CD4-positive, alpha-beta T cell treated with Interleukin-6 for 4 hours (primary cell): ENCODE results near the gene LYRM7.
"Not testable (repeated sequence)": the region's sequence is repeated elsewhere in the genome, so short reads cannot be mapped to it uniquely, and the experiment has no call there.

Experiments used
- DNase-seq: peaks from one replicate; pipeline ENCODE4 v3.0.0-alpha.2; 2020; ENCODE audit warnings: mixed read lengths

The LYRM7 gene

GRCh38 chr5:131182839-131183238, 12.1 kb downstream of the LYRM7 start:
- DNase-seq = no peak

- no peak for DNase-seq
Observed at GRCh38 chr5:131185523-131186104, 14.9 kb downstream of the LYRM7 start.

- DNase-seq = no peak
Observed at GRCh38 chr5:131186561-131187256, 16.0 kb downstream of the LYRM7 start.

GRCh38 chr5:131193106-131193505, 22.4 kb downstream of the LYRM7 start:
- no peak for DNase-seq

- DNase-seq = not testable (repeated sequence)
Observed at GRCh38 chr5:131193897-131194296, 23.2 kb downstream of the LYRM7 start.

- DNase-seq = no peak
Observed at GRCh38 chr5:131194725-131195124, 24.0 kb downstream of the LYRM7 start.

GRCh38 chr5:131195696-131196095, 25.0 kb downstream of the LYRM7 start:
- DNase-seq = no peak

GRCh38 chr5:131196331-131196730, 25.6 kb downstream of the LYRM7 start:
- no peak for DNase-seq

GRCh38 chr5:131198625-131199024, 27.9 kb downstream of the LYRM7 start:
- no peak for DNase-seq

- DNase-seq = no peak
Observed at GRCh38 chr5:131200560-131200959, 29.8 kb downstream of the LYRM7 start.

- no peak for DNase-seq
Observed at GRCh38 chr5:131204964-131205363, 34.2 kb downstream of the LYRM7 start.

GRCh38 chr5:131206061-131206460, 35.3 kb downstream of the LYRM7 start:
- no peak for DNase-seq

GRCh38 chr5:131206772-131207171, 36.0 kb downstream of the LYRM7 start:
- no peak for DNase-seq

GRCh38 chr5:131209175-131209505, 38.4 kb downstream of the LYRM7 start:
- DNase-seq = no peak

- peak; percentile 63 for DNase-seq
Observed at GRCh38 chr5:131209506-131210150, 38.9 kb downstream of the LYRM7 start.

GRCh38 chr5:131210151-131210510, 39.4 kb downstream of the LYRM7 start:
- DNase-seq = no peak

GRCh38 chr5:131211669-131212068, 40.9 kb downstream of the LYRM7 start:
- no peak for DNase-seq

GRCh38 chr5:131212471-131213021, 41.8 kb downstream of the LYRM7 start:
- no peak for DNase-seq

GRCh38 chr5:131214609-131215227, 44.0 kb downstream of the LYRM7 start:
- no peak for DNase-seq

- no peak for DNase-seq
Observed at GRCh38 chr5:131217791-131218190, 47.0 kb downstream of the LYRM7 start.

- no peak for DNase-seq
Observed at GRCh38 chr5:131218392-131218791, 47.6 kb downstream of the LYRM7 start.

- DNase-seq = no peak
Observed at GRCh38 chr5:131220566-131220965, 49.8 kb downstream of the LYRM7 start.

- DNase-seq = no peak
Observed at GRCh38 chr5:131221008-131221703, 50.4 kb downstream of the LYRM7 start.
